OCI-LY3 (cell line): Measurements from ENCODE around the gene CFAP92.

Experiments
- H2AFZ ChIP-seq: fragments of 200-600, 300-600 bp; shearing (Covaris generic); 2 replicates; pipeline ENCODE4 v1.6.0; 2014; ENCODE audit warnings: antibody characterized with exemption, low read depth, low read length
- H3K27ac ChIP-seq: fragments of 200-600, 300-600 bp; sonication (generic); 2 replicates; pipeline ENCODE4 v1.5.1; 2014; ENCODE audit warnings: mild to moderate bottlenecking, low read length, moderate library complexity, mixed read lengths
- H3K27me3 ChIP-seq: fragments of 200-600, 300-600 bp; sonication (generic); 2 replicates; pipeline ENCODE4 v1.6.1; 2014; ENCODE audit warnings: low read depth, low read length, mixed read lengths
- H3K36me3 ChIP-seq: fragments of 200-600, 300-600 bp; sonication (generic); replicated peaks from 2 replicates; pipeline ENCODE3; 2014; ENCODE audit warnings: low read depth, low read length, mixed read lengths
- H3K4me1 ChIP-seq: fragments of 300-600, 200-600 bp; sonication (generic); 2 replicates; pipeline ENCODE4 v1.6.1; 2014; ENCODE audit warnings: low read length, mixed read lengths
- H3K4me2 ChIP-seq: fragments of 200-600, 300-600 bp; sonication (generic); 2 replicates; pipeline ENCODE4 v1.6.1; 2014; ENCODE audit warnings: low read length, mixed read lengths
- H3K4me3 ChIP-seq: fragments of 300-600, 200-600 bp; sonication (generic); 2 replicates; pipeline ENCODE4 v1.5.1; 2014; ENCODE audit warnings: antibody characterized with exemption, mild to moderate bottlenecking, low read length, moderate library complexity
- H3K79me2 ChIP-seq: fragments of 300-600, 200-600 bp; shearing (Covaris generic); 2 replicates; pipeline ENCODE4 v1.6.1; 2014; ENCODE audit warnings: mild to moderate bottlenecking, low read length, mixed read lengths
- H3K9ac ChIP-seq: fragments of 300-600, 200-600 bp; shearing (Covaris generic); 2 replicates; pipeline ENCODE4 v1.6.0; 2014; ENCODE audit warnings: mild to moderate bottlenecking, low read length, moderate library complexity
- H3K9me3 ChIP-seq: fragments of 200-600, 300-600 bp; shearing (Covaris generic); 2 replicates; pipeline ENCODE4 v1.6.1; 2014; ENCODE audit warnings: low read length, mixed read lengths; ENCODE audit not compliant: insufficient read depth
- H4K20me1 ChIP-seq: fragments of 200-600, 300-600 bp; sonication (generic); 2 replicates; pipeline ENCODE4 v1.6.1; 2016; ENCODE audit warnings: low read length, mixed read lengths; ENCODE audit not compliant: insufficient read depth
- CTCF ChIP-seq: fragments of 200-600, 300-600 bp; sonication (generic); IDR thresholded peaks from 2 replicates; pipeline ENCODE4 v1.5.1; 2014; ENCODE audit warnings: antibody characterized with exemption, low read length, low read depth
- EZH2phosphoT487 ChIP-seq: fragments of 200-600 bp; shearing (Covaris generic); IDR thresholded peaks from 2 replicates; pipeline ENCODE4 v1.6.1; 2018; ENCODE audit warnings: antibody characterized with exemption, mixed run types, low read depth

The CFAP92 gene

GRCh38 chr3:129032716-129033115, 38.8 kb upstream of the CFAP92 start:
- Histone ChIP-seq H4K20me1 (no peaks in the 10 kb centered on the region), H3K4me3 (no peak overlapping the region), H3K9ac (no peak overlapping the region), H3K4me2 (no peak overlapping the region), H3K27me3 (no peaks in the 10 kb centered on the region), H3K79me2 (no peaks in the 10 kb centered on the region), H2AFZ (no peak overlapping the region), H3K9me3 (no peaks in the 10 kb centered on the region), H3K4me1 (no peaks in the 10 kb centered on the region), H3K27ac (no peak overlapping the region), H3K36me3 (no peaks in the 10 kb centered on the region)
- TF ChIP-seq EZH2phosphoT487: no peak
- TF ChIP-seq CTCF: no peak

GRCh38 chr3:129031476-129032215, 37.8 kb upstream of the CFAP92 start:
- Histone ChIP-seq H3K4me1 (peaks cover 6% of the 10 kb centered on the region), H2AFZ (no peak overlapping the region), H3K36me3 (no peaks in the 10 kb centered on the region), H3K27ac (no peak overlapping the region), H3K9ac (no peak overlapping the region), H4K20me1 (no peaks in the 10 kb centered on the region), H3K4me3 (no peak overlapping the region), H3K27me3 (no peaks in the 10 kb centered on the region), H3K9me3 (no peaks in the 10 kb centered on the region), H3K79me2 (no peaks in the 10 kb centered on the region), H3K4me2 (no peak overlapping the region)
- TF ChIP-seq CTCF: no peak
- no peak for TF ChIP-seq EZH2phosphoT487

GRCh38 chr3:129030611-129031010, 36.7 kb upstream of the CFAP92 start:
- no peak overlapping the region for H3K27ac ChIP-seq
- no peak overlapping the region for H3K4me2 ChIP-seq
- no peak overlapping the region for H3K9ac ChIP-seq
- H3K4me3 ChIP-seq: no peak overlapping the region
- TF ChIP-seq EZH2phosphoT487: no peak
- no peak for TF ChIP-seq CTCF
- H3K79me2 ChIP-seq: no peaks in the 10 kb centered on the region
- H3K9me3 ChIP-seq: no peaks in the 10 kb centered on the region
- H4K20me1 ChIP-seq: no peaks in the 10 kb centered on the region
- H3K27me3 ChIP-seq: 0 out of 2 replicates have a peak, but pooled peaks cover 3% of the 10 kb centered on the region
- no peak overlapping the region for H2AFZ ChIP-seq
- H3K4me1 ChIP-seq: peaks cover 10% of the 10 kb centered on the region
- no peaks in the 10 kb centered on the region for H3K36me3 ChIP-seq

- no peak overlapping the region for H3K4me2 ChIP-seq
- peaks cover 10% of the 10 kb centered on the region for H3K4me1 ChIP-seq
- H3K9ac ChIP-seq: no peak overlapping the region
- no peaks in the 10 kb centered on the region for H3K79me2 ChIP-seq
- no peak overlapping the region for H2AFZ ChIP-seq
- no peaks in the 10 kb centered on the region for H4K20me1 ChIP-seq
- no peak overlapping the region for H3K4me3 ChIP-seq
- no peak for TF ChIP-seq CTCF
- TF ChIP-seq EZH2phosphoT487: no peak
- 0 out of 2 replicates have a peak, but pooled peaks cover 3% of the 10 kb centered on the region for H3K27me3 ChIP-seq
- no peaks in the 10 kb centered on the region for H3K36me3 ChIP-seq
- no peak overlapping the region for H3K27ac ChIP-seq
- no peaks in the 10 kb centered on the region for H3K9me3 ChIP-seq
These were observed 35.0 kb upstream of the CFAP92 start for GRCh38 chr3:129028866-129029265.
